ENCODE results near the gene TLCD5.

TLCD5 gene

DNA sequence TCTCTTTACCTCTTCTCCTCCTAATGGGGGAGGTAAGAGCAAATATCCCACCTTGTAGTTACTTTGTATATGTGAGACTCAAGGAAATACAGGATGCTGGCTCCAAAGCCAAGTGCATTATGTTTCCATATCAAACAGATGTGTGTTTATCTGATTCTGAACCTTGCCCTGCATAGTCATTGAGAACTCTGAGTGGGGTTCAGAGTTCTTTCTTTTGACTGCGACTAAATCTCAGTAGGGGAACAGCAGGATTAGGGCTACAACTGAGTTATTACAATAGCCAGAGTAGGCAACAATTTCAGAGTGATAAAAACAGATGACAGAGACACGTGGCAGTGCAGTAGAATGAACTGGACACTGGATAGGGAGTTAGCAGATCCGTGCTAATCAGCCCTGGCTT, 34.1 kb upstream of the TLCD5 start:
- H3K9ac ChIP-seq (ENCODE audit: low read length): no peak overlapping the region
- no peaks in the 10 kb centered on the region for H3F3A ChIP-seq (ENCODE audit: insufficient read depth, low read length)
- no peak overlapping the region for H3K27ac ChIP-seq (ENCODE audit: low read depth, low read length, poor library complexity, severe bottlenecking)
- no peak overlapping the region for H3K4me2 ChIP-seq (ENCODE audit: low read length)
- H3K9me2 ChIP-seq (ENCODE audit: low read depth, low read length): no peaks in the 10 kb centered on the region
- no peaks in the 10 kb centered on the region for H4K20me1 ChIP-seq (ENCODE audit: insufficient read depth, low read length)
- no peak for TF ChIP-seq EZH2 (IDR thresholded peaks at IDR 0.05; ENCODE audit: borderline replicate concordance, low read length)
- TF ChIP-seq, protein P1, sequence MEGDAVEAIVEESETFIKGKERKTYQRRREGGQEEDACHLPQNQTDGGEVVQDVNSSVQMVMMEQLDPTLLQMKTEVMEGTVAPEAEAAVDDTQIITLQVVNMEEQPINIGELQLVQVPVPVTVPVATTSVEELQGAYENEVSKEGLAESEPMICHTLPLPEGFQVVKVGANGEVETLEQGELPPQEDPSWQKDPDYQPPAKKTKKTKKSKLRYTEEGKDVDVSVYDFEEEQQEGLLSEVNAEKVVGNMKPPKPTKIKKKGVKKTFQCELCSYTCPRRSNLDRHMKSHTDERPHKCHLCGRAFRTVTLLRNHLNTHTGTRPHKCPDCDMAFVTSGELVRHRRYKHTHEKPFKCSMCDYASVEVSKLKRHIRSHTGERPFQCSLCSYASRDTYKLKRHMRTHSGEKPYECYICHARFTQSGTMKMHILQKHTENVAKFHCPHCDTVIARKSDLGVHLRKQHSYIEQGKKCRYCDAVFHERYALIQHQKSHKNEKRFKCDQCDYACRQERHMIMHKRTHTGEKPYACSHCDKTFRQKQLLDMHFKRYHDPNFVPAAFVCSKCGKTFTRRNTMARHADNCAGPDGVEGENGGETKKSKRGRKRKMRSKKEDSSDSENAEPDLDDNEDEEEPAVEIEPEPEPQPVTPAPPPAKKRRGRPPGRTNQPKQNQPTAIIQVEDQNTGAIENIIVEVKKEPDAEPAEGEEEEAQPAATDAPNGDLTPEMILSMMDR (IDR thresholded peaks at IDR 0.05; ENCODE audit: low read length): no peak
- no peak overlapping the region for H2AFZ ChIP-seq (ENCODE audit: low read length)
- no peaks in the 10 kb centered on the region for H3K9me3 ChIP-seq (ENCODE audit: low read length)
- H3K27me3 ChIP-seq (ENCODE audit: insufficient read depth, low read length): no peaks in the 10 kb centered on the region
- H3K36me3 ChIP-seq (ENCODE audit: insufficient read depth, low read length): no peaks in the 10 kb centered on the region; the same call in 1 of the 2 replicates
- no peaks in the 10 kb centered on the region for H3K79me2 ChIP-seq (ENCODE audit: insufficient read depth, low read length)
- no peak overlapping the region for H3K4me3 ChIP-seq (ENCODE audit: low read depth, low read length, poor library complexity, severe bottlenecking)
- no peaks in the 10 kb centered on the region for H3K4me1 ChIP-seq (ENCODE audit: insufficient read depth, low read length, severe bottlenecking)

DNA sequence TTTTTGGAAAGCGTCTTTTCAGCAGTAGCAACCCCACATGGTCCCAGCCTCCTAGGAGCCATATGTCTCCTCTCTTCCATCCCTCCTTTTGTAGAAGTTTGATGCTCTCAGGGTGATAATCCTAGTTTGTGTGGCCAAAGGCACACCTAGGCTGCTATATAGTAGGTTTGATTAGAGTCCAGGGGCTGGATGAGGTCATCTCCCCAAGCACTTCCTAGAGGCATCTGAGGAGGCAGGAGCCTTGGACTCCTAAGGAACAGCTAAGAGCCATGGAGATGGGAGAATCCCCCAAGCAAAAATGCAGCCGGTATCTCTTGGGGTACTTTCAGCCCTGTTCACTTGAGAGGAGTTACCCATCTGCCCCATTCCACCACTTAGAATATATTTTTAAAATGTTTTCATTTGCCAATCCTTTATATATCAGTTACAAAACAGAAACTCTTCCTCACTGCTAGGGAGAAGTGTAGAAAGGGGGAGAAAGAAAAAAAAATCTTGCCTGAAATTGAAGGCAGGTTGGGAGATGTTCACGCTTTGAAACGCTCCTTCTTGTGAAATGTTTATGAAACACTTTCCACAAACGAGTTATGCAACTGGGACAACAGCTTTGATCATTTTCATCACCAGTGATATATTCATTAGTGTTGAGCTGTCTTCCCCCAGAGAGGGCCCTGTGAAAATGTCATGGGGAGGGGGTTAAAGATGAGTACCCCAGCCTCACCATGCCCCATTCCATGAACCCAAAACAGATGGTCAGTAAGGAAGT, 31.9 kb upstream of the TLCD5 start:
- no peaks in the 10 kb centered on the region; the same call in 1 of the 2 replicates for H3K36me3 ChIP-seq (ENCODE audit: insufficient read depth, low read length)
- no peak overlapping the region for H3K27ac ChIP-seq (ENCODE audit: low read depth, low read length, poor library complexity, severe bottlenecking)
- H3K9me3 ChIP-seq (ENCODE audit: low read length): no peaks in the 10 kb centered on the region
- H3K4me1 ChIP-seq (ENCODE audit: insufficient read depth, low read length, severe bottlenecking): no peaks in the 10 kb centered on the region
- no peak overlapping the region for H3K4me3 ChIP-seq (ENCODE audit: low read depth, low read length, poor library complexity, severe bottlenecking)
- TF ChIP-seq EZH2 (IDR thresholded peaks at IDR 0.05; ENCODE audit: borderline replicate concordance, low read length): no peak
- TF ChIP-seq, protein P1 (IDR thresholded peaks at IDR 0.05; ENCODE audit: low read length): no peak
- no peak overlapping the region for H3K9ac ChIP-seq (ENCODE audit: low read length)
- no peaks in the 10 kb centered on the region for H3K9me2 ChIP-seq (ENCODE audit: low read depth, low read length)
- no peaks in the 10 kb centered on the region for H4K20me1 ChIP-seq (ENCODE audit: insufficient read depth, low read length)
- no peaks in the 10 kb centered on the region for H3F3A ChIP-seq (ENCODE audit: insufficient read depth, low read length)
- H3K79me2 ChIP-seq (ENCODE audit: insufficient read depth, low read length): no peaks in the 10 kb centered on the region
- no peak overlapping the region for H3K4me2 ChIP-seq (ENCODE audit: low read length)
- no peak overlapping the region for H2AFZ ChIP-seq (ENCODE audit: low read length)
- H3K27me3 ChIP-seq (ENCODE audit: insufficient read depth, low read length): no peaks in the 10 kb centered on the region

DNA sequence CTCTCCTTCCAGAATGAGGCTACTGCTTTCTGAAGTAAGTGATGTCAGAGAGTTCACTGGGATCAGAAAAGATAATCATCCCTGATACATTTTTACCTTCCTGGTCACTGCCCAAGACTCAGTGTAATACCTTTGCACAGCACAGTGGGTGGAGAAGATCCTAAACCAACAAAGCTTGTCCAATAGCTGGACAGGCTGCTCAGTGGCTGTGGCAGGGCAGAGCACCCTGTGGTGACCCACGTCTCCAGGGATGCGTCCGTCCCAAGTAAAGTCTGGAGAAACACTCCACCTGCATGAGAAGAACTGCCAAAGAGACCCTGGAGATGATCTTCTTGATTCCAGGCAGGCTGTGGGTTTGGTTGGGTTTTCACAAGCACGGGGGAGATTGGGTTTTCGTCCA, 31.0 kb upstream of the TLCD5 start:
- Histone ChIP-seq H3K4me3 (ENCODE audit: low read depth, low read length, poor library complexity, severe bottlenecking) (no peak overlapping the region), H3K9ac (ENCODE audit: low read length) (no peak overlapping the region)

More for the DNA sequence above, 31.0 kb upstream of the TLCD5 start:
- Histone ChIP-seq H3K9me3 (ENCODE audit: low read length) (no peaks in the 10 kb centered on the region), H3K36me3 (ENCODE audit: insufficient read depth, low read length) (no peaks in the 10 kb centered on the region), H4K20me1 (ENCODE audit: insufficient read depth, low read length) (no peaks in the 10 kb centered on the region), H3K27ac (ENCODE audit: low read depth, low read length, poor library complexity, severe bottlenecking) (no peak overlapping the region), H3K9me2 (ENCODE audit: low read depth, low read length) (no peaks in the 10 kb centered on the region), H3K79me2 (ENCODE audit: insufficient read depth, low read length) (no peaks in the 10 kb centered on the region), H3F3A (ENCODE audit: insufficient read depth, low read length) (no peaks in the 10 kb centered on the region), H3K4me2 (ENCODE audit: low read length) (no peak overlapping the region), H3K27me3 (ENCODE audit: insufficient read depth, low read length) (no peaks in the 10 kb centered on the region), H3K4me1 (ENCODE audit: insufficient read depth, low read length, severe bottlenecking) (no peaks in the 10 kb centered on the region), H2AFZ (ENCODE audit: low read length) (no peak overlapping the region)
- TF ChIP-seq EZH2 (IDR thresholded peaks at IDR 0.05; ENCODE audit: borderline replicate concordance, low read length): no peak
- TF ChIP-seq, protein P1 (IDR thresholded peaks at IDR 0.05; ENCODE audit: low read length): no peak

Measured in OCI-LY1 (cell line).